SK-MEL-5 (cell line): Measurements from ENCODE around the gene VGLL4. TPM values are rescaled to one million over a fixed set of nuclear protein-coding genes. Genes with fewer than 3 reads are reported as not detected.
"Not testable (repeated sequence)": the region's sequence is repeated elsewhere in the genome, so short reads cannot be mapped to it uniquely, and the experiment has no call there.

ENCODE experiments used
- DNase-seq: peaks from one replicate; pipeline ENCODE4 v3.0.0-alpha.2; 2016; ENCODE audit warnings: low read depth, low spot score
- in situ Hi-C: cut with HindIII; loops from 2 replicates; pipeline ENCODE4 v1.10.0; 2016; ENCODE audit warnings: low sequenced_read_pairs, high pct_unique_total_duplicates, low pct_unique_long_range_greater_than_20kb
- total RNA-seq: library from RNA; depleted of rRNA; stranded (reverse); fragments of >200 nt; shearing (Covaris generic); gene quantifications from 2 replicates; pipeline ENCODE4 v1.2.3, GENCODE V29; 2014

The VGLL4 gene
- total RNA-seq, 1 experiment from 2014 or later = 104 TPM

DNA sequence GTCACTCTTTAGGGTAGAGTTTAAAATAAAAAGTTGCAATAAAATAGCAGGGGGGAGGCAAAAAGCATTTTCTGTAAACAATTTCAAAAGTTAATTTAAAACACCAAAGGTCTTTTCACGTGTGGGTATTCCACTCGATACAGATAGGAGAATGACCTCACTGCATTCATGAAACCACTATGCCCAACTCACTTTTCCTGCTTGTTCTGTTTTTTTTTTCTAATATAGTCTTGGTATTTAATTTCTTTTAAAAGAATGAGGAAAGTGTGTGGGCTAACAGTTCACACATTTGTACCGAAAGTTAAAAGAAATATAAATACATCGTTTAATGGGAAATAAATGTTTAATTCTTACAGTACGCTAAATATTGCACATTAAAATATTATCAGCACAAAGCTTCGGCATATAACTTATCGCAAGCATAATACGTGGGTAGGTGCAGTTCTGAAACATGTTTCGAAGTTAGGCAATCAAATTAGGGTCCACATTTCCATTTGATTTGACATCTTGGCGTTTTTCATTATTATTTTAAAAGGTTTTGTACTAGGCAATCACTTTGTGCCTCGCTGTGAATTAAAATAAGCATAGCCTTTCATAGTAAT, 41.4 kb downstream of the VGLL4 start:
- in situ Hi-C loops = no loop called here
- no peak for DNase-seq

- no peak for DNase-seq
- in situ Hi-C loops = no loop called here
Measured at GRCh38 chr3:11601446-11602238, 42.1 kb downstream of the VGLL4 start.

DNA sequence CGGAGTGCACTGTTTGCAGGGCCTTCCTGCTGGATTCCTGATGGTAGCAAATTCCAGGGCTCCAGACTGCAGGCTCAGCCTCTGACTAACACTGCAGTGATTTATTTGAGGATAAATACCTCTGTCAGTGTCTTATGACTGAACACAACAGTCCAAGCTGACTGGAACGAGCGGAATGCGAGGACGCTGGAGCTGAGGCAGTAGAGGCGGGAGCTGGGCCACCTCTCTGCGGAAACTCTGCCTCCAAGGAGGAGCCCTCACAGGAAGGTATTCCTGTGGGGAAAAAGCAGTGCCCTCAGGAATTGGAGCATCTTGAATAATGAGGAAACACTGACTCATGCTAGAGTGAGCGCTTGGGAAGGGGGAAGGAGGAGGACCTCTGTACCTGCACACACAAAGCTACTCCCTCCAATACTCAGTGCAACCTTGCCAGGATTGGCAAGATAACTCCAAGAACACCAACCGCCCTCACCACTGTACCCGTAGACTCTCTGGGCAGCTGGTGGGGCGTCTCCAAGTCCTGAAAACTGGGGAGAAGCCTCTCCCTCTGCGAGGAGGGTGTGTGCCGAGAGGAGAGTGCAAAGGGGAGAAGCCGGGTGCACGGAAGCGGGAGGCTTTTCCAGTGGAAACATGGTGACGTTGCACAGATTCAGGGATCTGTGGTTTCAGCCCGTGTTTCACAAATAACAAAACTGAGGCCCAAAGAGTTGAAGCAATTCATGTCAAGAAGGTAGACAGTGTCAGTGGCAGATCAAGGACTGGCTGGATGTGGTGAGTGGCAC, 43.0 kb downstream of the VGLL4 start:
- DNase-seq = peak; percentile 81
- in situ Hi-C loops = no loop called here

DNA sequence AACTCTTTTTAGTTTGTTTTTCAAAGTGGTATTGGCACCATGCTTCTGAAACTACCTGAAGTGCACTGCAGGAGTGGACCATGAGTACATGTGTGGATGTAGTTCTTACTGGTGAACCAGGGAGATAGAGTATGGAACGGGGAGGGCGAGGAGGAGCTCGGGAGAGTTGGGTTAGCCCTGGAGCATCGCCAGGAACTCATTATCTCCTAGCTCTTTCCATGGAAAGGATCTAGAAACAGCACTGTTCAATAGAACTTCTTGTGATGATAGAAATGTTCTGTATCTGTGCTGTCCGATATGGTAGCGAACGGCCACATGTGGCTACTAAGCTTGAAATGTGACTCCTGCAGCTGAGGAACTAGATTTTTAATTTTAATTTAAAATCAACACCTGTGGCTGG, 47.3 kb downstream of the VGLL4 start:
- DNase-seq = no peak
- in situ Hi-C loops = no loop called here

GRCh38 chr3:11595024-11595423, 48.7 kb downstream of the VGLL4 start:
- in situ Hi-C loops, DNase-seq: not testable (repeated sequence)

DNA sequence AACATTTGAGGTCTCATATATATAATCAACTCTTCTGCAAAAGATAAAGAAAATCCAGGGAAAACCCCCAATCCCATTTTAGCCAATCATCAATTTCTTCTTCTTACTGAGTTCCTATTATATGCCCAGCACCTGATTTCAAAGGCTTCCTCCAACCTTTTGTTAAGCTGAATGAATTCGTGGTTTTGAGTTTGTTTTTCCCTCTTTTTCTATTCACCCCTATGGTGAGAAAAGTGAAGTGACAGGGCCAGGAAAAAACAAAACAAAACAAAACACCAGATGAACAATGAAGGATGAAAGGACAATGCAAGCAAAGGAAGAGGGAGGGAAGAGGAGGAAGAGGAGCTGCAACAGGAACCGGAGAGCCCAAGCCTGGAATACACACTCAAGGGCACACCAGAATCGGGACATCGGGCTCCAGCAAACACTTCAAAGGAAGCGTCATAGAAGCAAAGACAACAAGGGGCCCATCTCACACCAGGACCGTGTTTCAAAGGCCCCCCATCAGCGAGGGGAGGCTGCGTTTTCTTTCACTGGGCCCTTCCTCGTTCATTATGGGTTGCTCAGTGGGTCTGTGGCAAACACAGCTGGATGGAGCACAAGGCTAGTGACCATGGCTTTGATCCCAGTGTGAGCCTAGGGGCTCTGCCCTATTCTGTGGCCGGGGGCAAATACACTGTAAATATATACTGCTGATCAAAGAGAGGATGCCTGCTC, 50.2 kb downstream of the VGLL4 start:
- in situ Hi-C loops = no loop called here
- DNase-seq = no peak

DNA sequence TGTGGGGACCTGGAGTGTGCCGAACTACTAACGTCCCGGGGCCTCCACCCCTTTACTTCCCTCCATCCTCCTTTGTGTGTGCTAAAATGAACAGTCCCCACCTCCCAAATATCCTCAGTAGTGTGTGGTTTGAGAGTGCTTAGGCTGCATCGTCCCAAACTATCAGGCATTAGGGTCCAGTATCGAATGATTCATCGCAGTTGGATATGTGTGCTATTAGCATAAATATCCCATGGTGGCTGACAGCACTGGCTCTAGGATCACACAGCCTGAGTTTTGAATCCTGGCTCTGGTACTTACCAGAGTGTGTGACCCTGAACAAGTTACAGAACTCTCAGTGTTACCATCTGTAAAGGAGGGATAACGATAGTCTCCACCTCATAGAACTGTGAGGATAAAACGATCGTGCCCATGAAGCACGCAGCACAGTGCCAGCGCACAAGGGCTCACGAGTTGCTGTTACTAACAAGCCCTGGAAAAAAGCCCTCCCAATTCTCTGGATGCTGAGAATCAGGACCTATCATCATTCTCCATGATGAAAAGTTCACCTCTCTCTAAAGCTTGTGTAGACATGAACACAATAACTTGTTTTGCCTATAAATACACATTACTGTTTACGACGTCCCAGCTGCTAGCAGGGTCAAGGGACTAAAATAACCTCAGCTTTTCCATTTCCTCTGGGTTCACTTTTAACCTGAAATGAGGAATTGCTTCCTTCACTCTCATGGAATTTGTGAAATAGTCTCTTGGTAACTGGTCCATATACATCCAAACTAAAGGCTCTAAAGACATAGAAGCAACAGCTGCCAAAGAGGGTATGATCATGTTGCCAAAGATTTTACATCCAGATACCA, 51.0 kb downstream of the VGLL4 start:
- DNase-seq = no peak

DNA sequence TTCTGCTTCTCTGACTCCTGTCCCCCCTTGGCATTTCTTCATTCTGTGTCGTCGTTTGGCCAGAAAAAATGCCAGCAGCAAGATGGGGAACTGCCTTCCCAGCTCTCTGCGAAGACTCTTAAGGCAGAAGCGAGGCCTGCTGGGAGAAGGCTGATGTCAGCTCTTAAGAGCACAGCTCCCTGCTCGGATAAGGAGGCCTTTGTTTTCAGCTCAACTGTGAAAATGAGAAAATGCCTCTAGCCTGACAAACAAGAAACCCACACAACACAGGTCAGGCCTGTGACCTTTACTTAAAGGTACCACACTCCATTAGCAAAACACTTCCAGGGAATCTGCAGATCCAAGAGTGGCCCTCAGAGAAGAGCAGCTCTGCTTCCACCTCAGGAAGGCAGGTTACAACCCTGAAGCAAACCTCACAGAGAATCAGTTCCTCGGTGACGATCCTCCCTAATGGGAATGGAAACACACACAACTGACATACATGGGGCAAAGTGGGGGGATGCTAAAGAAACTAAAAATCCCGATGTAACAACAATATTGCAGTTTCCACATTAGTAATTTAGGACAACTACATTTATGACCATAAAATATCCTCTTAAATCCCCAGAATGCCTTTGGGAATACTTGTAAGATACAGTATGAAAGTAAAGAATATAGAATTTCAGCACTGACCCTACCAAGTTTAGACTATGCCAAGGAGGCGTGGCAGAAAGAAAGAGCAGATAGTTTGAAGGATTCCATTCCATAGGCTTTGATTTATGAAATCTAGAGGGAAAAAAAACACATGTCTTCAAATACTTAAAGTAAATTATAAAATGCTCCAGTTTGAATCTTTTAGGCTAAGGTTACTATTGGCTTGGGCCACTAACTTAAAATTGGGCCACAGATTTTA, 52.1 kb downstream of the VGLL4 start:
- DNase-seq = peak; percentile 97
- in situ Hi-C loops = no loop called here

More for the DNA sequence above, 51.0 kb downstream of the VGLL4 start:
- in situ Hi-C loops = no loop called here

- DNase-seq = peak; percentile 7
- in situ Hi-C loops = no loop called here
Measured at GRCh38 chr3:11591002-11591355, 52.7 kb downstream of the VGLL4 start.

DNA sequence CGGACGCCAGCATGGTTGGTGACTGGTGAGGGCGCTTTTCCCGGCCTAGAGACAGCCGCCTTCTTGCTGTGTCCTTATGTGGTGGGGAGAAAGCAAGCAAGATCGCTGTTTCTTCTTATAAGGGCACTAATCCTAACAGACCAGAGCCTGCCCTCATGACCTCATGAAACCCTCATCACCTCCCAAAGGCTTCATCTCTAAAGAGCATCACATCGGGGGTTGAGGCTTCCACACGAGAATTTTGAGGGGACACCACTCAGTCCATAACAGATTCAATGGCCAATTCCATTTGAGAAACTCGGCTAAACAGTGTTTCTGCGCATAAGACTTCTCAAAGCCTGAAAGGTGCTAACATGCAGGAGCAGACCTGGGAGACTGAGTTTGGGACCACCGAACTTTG, 54.0 kb downstream of the VGLL4 start:
- in situ Hi-C loops = no loop called here

GRCh38 chr3:11588755-11589154, 55.0 kb downstream of the VGLL4 start:
- in situ Hi-C loops = no loop called here
- DNase-seq = no peak

More for the DNA sequence above, 54.0 kb downstream of the VGLL4 start:
- no peak for DNase-seq

DNA sequence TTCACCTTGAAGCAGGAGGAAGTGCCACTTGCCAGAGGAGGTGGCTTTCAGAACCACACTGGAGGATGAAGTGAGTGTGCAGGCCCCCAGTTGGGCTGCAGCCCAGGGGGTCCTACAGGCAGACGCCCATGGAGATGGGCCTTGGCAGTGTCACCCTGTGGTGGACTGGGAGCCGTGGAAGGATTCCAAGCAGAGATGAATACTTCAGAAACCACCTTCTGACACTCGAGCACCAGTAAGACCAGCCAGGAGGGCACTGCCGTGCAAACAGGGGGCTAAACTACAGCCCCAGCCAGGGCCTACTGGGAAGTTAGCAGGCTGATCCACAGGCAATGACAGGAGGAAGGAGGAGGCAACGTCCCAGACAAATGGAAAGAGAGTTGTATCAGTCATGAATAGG, 55.4 kb downstream of the VGLL4 start:
- DNase-seq = no peak

GRCh38 chr3:11587766-11588165, 55.9 kb downstream of the VGLL4 start:
- no peak for DNase-seq
- in situ Hi-C loops = no loop called here

More for the DNA sequence above, 55.4 kb downstream of the VGLL4 start:
- in situ Hi-C loops = no loop called here

- DNase-seq = no peak
- in situ Hi-C loops = no loop called here
Measured at GRCh38 chr3:11584570-11584969, 59.1 kb downstream of the VGLL4 start.

GRCh38 chr3:11583638-11584046, 60.1 kb downstream of the VGLL4 start:
- in situ Hi-C loops = no loop called here
- no peak for DNase-seq

GRCh38 chr3:11583235-11583634, 60.5 kb downstream of the VGLL4 start:
- in situ Hi-C loops = no loop called here
- DNase-seq = no peak
